Measurements from ENCODE around the gene SLC6A1. TPM values are rescaled to one million over a fixed set of nuclear protein-coding genes. Genes with fewer than 3 reads are reported as not detected.

SLC6A1 gene
- total RNA-seq, 2 experiments from 2014 or later: not detected

DNA sequence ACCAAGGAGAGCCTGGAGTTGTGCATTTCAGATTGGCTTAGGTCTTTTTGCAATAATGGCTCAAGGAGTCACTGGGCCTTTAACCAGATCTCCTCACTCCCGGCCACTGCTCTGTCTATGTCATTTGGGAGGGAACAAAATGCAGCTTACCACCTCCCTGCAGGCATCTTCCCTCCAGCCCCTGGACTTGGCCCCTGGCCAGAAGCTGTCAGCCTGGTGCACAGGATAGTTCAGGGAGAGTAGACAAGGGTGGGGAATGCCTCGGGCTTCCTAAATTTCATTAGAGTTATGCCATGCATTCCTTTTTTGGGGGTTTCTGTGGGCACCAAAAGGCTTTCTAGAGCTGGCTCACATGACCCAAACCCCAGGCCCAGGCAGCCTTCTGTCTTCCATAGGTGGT lies 91.5 kb downstream of the SLC6A1 start:
- TF ChIP-seq, protein P1, sequence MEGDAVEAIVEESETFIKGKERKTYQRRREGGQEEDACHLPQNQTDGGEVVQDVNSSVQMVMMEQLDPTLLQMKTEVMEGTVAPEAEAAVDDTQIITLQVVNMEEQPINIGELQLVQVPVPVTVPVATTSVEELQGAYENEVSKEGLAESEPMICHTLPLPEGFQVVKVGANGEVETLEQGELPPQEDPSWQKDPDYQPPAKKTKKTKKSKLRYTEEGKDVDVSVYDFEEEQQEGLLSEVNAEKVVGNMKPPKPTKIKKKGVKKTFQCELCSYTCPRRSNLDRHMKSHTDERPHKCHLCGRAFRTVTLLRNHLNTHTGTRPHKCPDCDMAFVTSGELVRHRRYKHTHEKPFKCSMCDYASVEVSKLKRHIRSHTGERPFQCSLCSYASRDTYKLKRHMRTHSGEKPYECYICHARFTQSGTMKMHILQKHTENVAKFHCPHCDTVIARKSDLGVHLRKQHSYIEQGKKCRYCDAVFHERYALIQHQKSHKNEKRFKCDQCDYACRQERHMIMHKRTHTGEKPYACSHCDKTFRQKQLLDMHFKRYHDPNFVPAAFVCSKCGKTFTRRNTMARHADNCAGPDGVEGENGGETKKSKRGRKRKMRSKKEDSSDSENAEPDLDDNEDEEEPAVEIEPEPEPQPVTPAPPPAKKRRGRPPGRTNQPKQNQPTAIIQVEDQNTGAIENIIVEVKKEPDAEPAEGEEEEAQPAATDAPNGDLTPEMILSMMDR (IDR thresholded peaks at IDR 0.05): no peak
- H3K4me3 ChIP-seq (ENCODE audit: low read length): no peak overlapping the region
- no peak overlapping the region for H3K27ac ChIP-seq (ENCODE audit: low read depth in 1 of 2, low read length in 2 of 2)
- no peaks in the 10 kb centered on the region for H3K27me3 ChIP-seq (ENCODE audit: control insufficient read depth in 1 of 2, insufficient read depth in 2 of 2, low read length in 2 of 2)
- no peak for DNase-seq
- no peaks in the 10 kb centered on the region for H3K4me1 ChIP-seq (ENCODE audit: insufficient read depth, low read length)
- Mint-ChIP-seq H3K4me1 (ENCODE audit: low read depth) (no peaks in the 10 kb centered on the region), H3K36me3 (ENCODE audit: low read depth) (no peaks in the 10 kb centered on the region), H3K27me3 (peaks cover 5% of the 10 kb centered on the region), H3K4me3 (no peak overlapping the region), H3K27ac (no peak overlapping the region), H3K9me3 (no peaks in the 10 kb centered on the region)
- no peak for ATAC-seq (ENCODE audit: poor library complexity)
- intact Hi-C loops (cut with DNase I, micrococcal nuclease): no loop called here
- ChIA-PET CTCF (no interaction called here), POLR2A (no interaction called here)
- no peaks in the 10 kb centered on the region for H3K36me3 ChIP-seq (ENCODE audit: insufficient read depth, low read length)
- peaks cover 0 to 3% of the 10 kb centered on the region in 2 experiments for H3K9me3 ChIP-seq (ENCODE audit: control insufficient read depth in 1 of 2, insufficient read depth in 1 of 2, low read length in 2 of 2)

DNA sequence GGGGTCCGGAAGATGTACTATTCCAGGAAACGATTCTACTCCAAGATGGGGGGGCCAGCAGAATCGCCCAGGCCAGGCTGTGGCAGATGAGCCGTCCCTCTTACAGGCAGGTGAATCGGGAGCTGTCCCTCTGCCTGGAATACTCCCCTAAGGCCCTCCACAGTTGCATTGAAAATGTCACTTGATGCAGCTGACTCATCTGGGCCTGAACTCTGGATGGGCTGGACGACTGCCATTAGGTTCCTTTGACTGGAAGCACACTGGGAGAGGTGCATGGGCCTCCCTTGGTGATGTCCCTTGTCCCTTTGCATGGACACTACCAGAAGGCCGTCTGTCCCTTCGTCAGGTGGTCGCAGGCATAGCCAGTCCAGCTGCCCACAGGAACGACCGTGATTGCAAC lies 92.1 kb downstream of the SLC6A1 start:
- Histone ChIP-seq H3K4me1 (ENCODE audit: insufficient read depth, low read length) (no peaks in the 10 kb centered on the region), H3K36me3 (ENCODE audit: insufficient read depth, low read length) (no peaks in the 10 kb centered on the region), H3K27me3 (ENCODE audit: control insufficient read depth in 1 of 2, insufficient read depth in 2 of 2, low read length in 2 of 2) (no peaks in the 10 kb centered on the region), H3K4me3 (ENCODE audit: low read length) (no peak overlapping the region), H3K27ac (ENCODE audit: low read depth in 1 of 2, low read length in 2 of 2) (no peak overlapping the region), H3K9me3 (ENCODE audit: control insufficient read depth in 1 of 2, insufficient read depth in 1 of 2, low read length in 2 of 2) (peaks cover 0 to 3% of the 10 kb centered on the region in 2 experiments)
- Mint-ChIP-seq H3K4me1 (ENCODE audit: low read depth) (no peaks in the 10 kb centered on the region), H3K36me3 (ENCODE audit: low read depth) (no peaks in the 10 kb centered on the region), H3K4me3 (no peak overlapping the region), H3K27ac (no peak overlapping the region), H3K27me3 (peaks cover 5% of the 10 kb centered on the region), H3K9me3 (no peaks in the 10 kb centered on the region)
- ATAC-seq (ENCODE audit: poor library complexity) (no peak), DNase-seq (no peak)
- POLR2A ChIA-PET: no interaction called here
- CTCF ChIA-PET: no interaction called here
- TF ChIP-seq, protein P1 (IDR thresholded peaks at IDR 0.05): no peak
- intact Hi-C loops (cut with DNase I, micrococcal nuclease): no loop called here

DNA sequence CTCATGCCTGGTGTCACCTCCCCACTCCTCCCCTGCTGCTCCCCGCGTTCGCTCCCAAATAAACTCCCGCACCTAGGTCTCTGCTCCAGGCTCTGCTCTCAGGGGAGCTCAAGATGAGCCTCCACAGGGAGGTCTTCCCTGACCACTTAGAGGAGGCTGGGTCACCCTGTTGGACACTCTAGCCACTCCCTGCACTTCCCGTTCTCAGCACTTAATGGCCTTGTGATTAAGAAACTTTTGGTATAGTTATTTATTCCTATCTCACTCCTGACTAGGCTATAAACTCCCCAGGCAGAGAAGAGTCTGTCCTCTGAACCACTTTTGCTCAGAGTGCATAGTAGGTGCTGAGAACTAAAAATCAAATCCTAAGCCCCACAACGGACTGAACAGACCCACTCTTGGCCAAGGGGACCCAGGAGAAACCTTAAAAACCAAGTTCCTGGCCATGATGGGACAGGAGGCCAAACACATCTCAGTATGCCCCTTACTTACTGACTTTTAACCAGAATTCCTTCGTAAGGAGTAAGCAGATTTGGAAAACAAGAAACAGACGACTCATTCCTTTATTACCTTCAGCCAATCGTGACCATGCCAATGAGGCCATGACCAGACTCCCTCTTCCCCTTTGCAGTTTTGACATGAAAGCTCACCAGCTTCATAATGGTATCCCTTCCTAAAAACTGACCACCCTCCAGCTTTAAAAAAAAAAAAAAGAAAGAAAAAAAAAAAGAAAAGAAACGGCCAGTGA lies 92.7 kb downstream of the SLC6A1 start:
- Histone ChIP-seq H3K36me3 (ENCODE audit: insufficient read depth, low read length) (no peaks in the 10 kb centered on the region), H3K9me3 (ENCODE audit: control insufficient read depth in 1 of 2, insufficient read depth in 1 of 2, low read length in 2 of 2) (peaks cover 0 to 3% of the 10 kb centered on the region in 2 experiments), H3K27me3 (ENCODE audit: control insufficient read depth in 1 of 2, insufficient read depth in 2 of 2, low read length in 2 of 2) (no peaks in the 10 kb centered on the region), H3K4me3 (ENCODE audit: low read length) (no peak overlapping the region), H3K27ac (ENCODE audit: low read depth in 1 of 2, low read length in 2 of 2) (no peak overlapping the region), H3K4me1 (ENCODE audit: insufficient read depth, low read length) (no peaks in the 10 kb centered on the region)
- CTCF ChIA-PET: no interaction called here
- ATAC-seq (ENCODE audit: poor library complexity) (no peak), DNase-seq (no peak)
- TF ChIP-seq, protein P1 (IDR thresholded peaks at IDR 0.05): no peak
- H3K9me3 Mint-ChIP-seq: no peaks in the 10 kb centered on the region
- no peaks in the 10 kb centered on the region for H3K4me1 Mint-ChIP-seq (ENCODE audit: low read depth)
- H3K4me3 Mint-ChIP-seq: no peak overlapping the region
- intact Hi-C loops (cut with DNase I, micrococcal nuclease): no loop called here
- H3K36me3 Mint-ChIP-seq (ENCODE audit: low read depth): no peaks in the 10 kb centered on the region
- H3K27me3 Mint-ChIP-seq: peaks cover 5% of the 10 kb centered on the region
- H3K27ac Mint-ChIP-seq: no peak overlapping the region
- POLR2A ChIA-PET: no interaction called here

All from CD4-positive, alpha-beta T cell (primary cell).